Mammary epithelial cell (primary cell): Measurements from ENCODE around the gene NBEA.

Source experiments
- CTCF ChIP-seq, 2 donors: IDR thresholded peaks in 1 of 2; conservative IDR thresholded peaks in 1 of 2; 2 replicates each; pipeline ENCODE4 v1.5.1; 2011 to 2012; ENCODE audit warnings: inconsistent platforms in 2 of 2, low read length in 2 of 2, mild to moderate bottlenecking in 2 of 2, control low read depth in 1 of 2, low read depth in 1 of 2; ENCODE audit not compliant: insufficient read depth in 1 of 2; ENCODE audit errors: extremely low read depth in 1 of 2
- EZH2 ChIP-seq: IDR thresholded peaks from 2 replicates; pipeline ENCODE4 v1.6.1; 2012; ENCODE audit warnings: low read length, inconsistent platforms, borderline replicate concordance

GRCh38 chr13:35140831-35141230, 198.8 kb downstream of the NBEA start:
- TF ChIP-seq CTCF (conservative IDR thresholded peaks at IDR 0.05 in 1 of 2, IDR thresholded peaks at IDR 0.05 in 1 of 2; ENCODE audit: extremely low read depth in 1 of 2, insufficient read depth in 1 of 2, low read depth in 1 of 2, low read length in 2 of 2), result no peak
- no peak for TF ChIP-seq EZH2
